Prostate gland (tissue), 2 donors: Measurements from ENCODE around the gene C16orf90. TPM values are rescaled to one million over a fixed set of nuclear protein-coding genes. Genes with fewer than 3 reads are reported as not detected.

ENCODE experiments used
- DNase-seq: peaks from one replicate; pipeline ENCODE4 v3.0.0-alpha.2; 2019; ENCODE audit warnings: low spot score
- H3K27ac ChIP-seq, 2 donors: fragments of 200-600 bp; sonication (generic); 2 replicates each; pipeline ENCODE4 v1.5.1; 2017 to 2019
- H3K27me3 ChIP-seq: fragments of 200-600 bp; sonication (generic); replicated peaks from 2 replicates; pipeline ENCODE4 v1.5.1; 2019; ENCODE audit not compliant: insufficient read depth
- H3K36me3 ChIP-seq, 2 donors: fragments of 200-600 bp; sonication (generic); 1 replicate in 1 of 2; 2 replicates in 1 of 2; pipeline versions ENCODE4 v1.5.1 to v1.8.1; 2017 to 2019
- H3K4me1 ChIP-seq: fragments of 200-600 bp; sonication (generic); replicated peaks from 2 replicates; pipeline ENCODE4 v1.5.1; 2019
- H3K4me3 ChIP-seq, 2 donors: fragments of 200-600 bp; sonication (generic); 2 replicates each; pipeline ENCODE4 v1.5.1; 2017 to 2019
- H3K9me3 ChIP-seq: fragments of 200-600 bp; sonication (generic); 2 replicates; pipeline ENCODE4 v1.5.1; 2017
- POLR2A ChIP-seq: fragments of 450-650 bp; IDR thresholded peaks from one replicate; pipeline ENCODE4 v1.6.1; 2016; ENCODE audit warnings: antibody characterized with exemption, mild to moderate bottlenecking
- POLR2AphosphoS5 ChIP-seq: sonication (generic); formaldehyde crosslinking; IDR thresholded peaks from one replicate; pipeline ENCODE4 v1.6.1; 2017; ENCODE audit warnings: antibody characterized with exemption
- WGBS: methylation state at CpG from one replicate; pipeline ENCODE4 v1.1.5; 2018; 5-methylcytosine and 5-hydroxymethylcytosine counted together
- intact Hi-C: fragments of 100-400 bp; cut with DNase I; formaldehyde crosslinking; loops from one replicate; pipeline ENCODE4 v1.14.2; 2022
- total RNA-seq, 2 donors: library from RNA; depleted of rRNA; stranded (reverse); fragments of >200 nt; gene quantifications; one replicate each; pipeline ENCODE4 v1.1.0, GENCODE V29; 2016
- TF ChIP-seq, protein P1 (sequence below), 4 experiments: fragments of 200-600 bp in 2 of 4; fragments of 450-650 bp in 2 of 4; sonication (generic) in 2 of 4; IDR thresholded peaks; 1 replicate in 3 of 4; 2 replicates in 1 of 4; pipeline ENCODE4 v1.5.1; 2016 to 2019; ENCODE audit warnings: antibody characterized with exemption in 4 of 4, mild to moderate bottlenecking in 2 of 4, moderate library complexity in 2 of 4

The C16orf90 gene
- total RNA-seq, 2 donors from 2014 or later, result 1.1 TPM; not detected in 1

DNA sequence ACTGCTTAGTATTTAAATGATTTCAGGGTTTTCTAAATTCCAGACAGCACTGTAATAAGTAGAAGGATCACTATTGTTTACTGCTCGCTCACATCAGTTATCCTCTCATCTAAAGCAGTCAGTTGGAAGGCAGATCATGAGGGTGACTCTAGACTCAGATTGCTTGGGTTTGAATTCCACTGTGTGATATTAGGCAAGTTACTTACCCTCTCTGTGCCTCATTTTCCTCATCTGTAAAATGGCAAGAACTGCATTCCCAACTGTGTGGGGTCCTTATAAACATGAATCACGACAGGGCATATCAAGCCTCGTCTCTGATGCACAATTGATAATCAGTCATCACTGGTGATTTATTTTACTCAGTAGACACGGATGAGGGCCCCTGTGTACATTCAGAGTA, 20.6 kb upstream of the C16orf90 start:
- no peak overlapping the region for H3K27ac ChIP-seq
- TF ChIP-seq, protein P1, sequence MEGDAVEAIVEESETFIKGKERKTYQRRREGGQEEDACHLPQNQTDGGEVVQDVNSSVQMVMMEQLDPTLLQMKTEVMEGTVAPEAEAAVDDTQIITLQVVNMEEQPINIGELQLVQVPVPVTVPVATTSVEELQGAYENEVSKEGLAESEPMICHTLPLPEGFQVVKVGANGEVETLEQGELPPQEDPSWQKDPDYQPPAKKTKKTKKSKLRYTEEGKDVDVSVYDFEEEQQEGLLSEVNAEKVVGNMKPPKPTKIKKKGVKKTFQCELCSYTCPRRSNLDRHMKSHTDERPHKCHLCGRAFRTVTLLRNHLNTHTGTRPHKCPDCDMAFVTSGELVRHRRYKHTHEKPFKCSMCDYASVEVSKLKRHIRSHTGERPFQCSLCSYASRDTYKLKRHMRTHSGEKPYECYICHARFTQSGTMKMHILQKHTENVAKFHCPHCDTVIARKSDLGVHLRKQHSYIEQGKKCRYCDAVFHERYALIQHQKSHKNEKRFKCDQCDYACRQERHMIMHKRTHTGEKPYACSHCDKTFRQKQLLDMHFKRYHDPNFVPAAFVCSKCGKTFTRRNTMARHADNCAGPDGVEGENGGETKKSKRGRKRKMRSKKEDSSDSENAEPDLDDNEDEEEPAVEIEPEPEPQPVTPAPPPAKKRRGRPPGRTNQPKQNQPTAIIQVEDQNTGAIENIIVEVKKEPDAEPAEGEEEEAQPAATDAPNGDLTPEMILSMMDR (IDR thresholded peaks at IDR 0.05), result no peak
- TF ChIP-seq POLR2AphosphoS5, result no peak
- H3K27me3 ChIP-seq, result no peaks in the 10 kb centered on the region
- no peaks in the 10 kb centered on the region for H3K9me3 ChIP-seq
- peaks cover 0 to 5% of the 10 kb centered on the region in 2 donors for H3K36me3 ChIP-seq
- H3K4me3 ChIP-seq, result no peak overlapping the region
- no peak for DNase-seq
- H3K4me1 ChIP-seq, result no peaks in the 10 kb centered on the region
- 94% methylated on average over 4 of the region's 4 CpGs for WGBS
- intact Hi-C loops, result no loop called here

DNA sequence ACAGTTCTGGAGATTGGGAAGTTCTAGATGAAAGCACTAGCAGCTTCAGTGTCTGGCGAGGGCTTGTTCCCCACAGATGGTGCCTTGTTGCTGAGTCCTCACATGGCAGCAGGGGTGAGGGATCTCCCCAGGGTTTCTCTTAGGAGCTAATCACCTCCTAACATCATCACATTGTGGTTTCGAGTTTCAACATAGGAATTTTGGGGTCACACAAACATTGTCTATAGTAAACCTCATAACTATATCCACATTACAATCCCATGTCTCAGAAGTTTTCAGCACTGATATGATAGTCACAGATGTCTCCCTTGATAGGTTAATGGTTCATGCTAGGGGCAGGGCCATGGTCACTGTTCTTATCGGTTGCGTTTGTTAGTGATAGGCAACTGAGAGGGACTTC, 19.3 kb upstream of the C16orf90 start:
- Histone ChIP-seq H3K9me3 (no peaks in the 10 kb centered on the region), H3K4me1 (no peaks in the 10 kb centered on the region), H3K4me3 (no peak overlapping the region), H3K27me3 (no peaks in the 10 kb centered on the region), H3K36me3 (peaks cover 0 to 5% of the 10 kb centered on the region in 2 donors), H3K27ac (no peak overlapping the region)
- intact Hi-C loops, result no loop called here
- TF ChIP-seq POLR2A (no peak), POLR2AphosphoS5 (no peak)
- TF ChIP-seq, protein P1 (IDR thresholded peaks at IDR 0.05), result no peak
- WGBS, result 90% methylated on average over 4 of the region's 4 CpGs
- no peak for DNase-seq

DNA sequence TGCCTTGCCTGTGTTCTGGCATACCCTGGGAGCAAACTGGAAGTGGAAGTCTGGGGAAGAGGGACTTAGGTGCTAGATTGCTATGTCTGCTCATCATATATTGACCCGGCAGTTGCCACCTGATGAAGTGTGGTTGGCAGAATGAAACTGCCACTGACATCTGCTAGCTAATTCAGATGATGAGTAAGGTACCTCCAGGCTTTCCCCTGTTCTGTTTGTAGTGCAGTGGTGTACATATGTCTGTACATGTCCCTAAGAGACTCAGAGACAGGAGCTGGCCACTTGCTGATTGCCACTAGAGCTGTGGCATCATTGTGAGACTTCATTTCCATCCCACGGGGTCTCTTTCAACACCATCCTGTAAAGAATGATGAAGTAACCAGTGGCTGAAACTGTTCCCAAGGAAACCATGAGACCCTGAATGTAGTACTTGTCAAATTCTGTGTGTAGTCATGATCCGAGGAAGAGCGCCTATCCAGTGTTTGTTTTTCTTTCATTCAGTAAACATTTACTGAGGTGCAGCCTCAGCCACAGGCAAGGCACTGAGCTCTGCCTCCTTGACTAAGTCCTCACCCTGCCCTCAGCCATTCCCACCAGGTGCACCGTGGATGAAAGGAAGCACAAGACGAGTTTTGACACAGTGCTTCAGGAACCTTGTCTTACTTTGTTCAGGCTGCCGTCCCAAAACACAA, 18.7 kb upstream of the C16orf90 start:
- no peak overlapping the region for H3K4me3 ChIP-seq
- intact Hi-C loops, result no loop called here
- no peak for TF ChIP-seq POLR2A
- TF ChIP-seq POLR2AphosphoS5, result no peak
- TF ChIP-seq, protein P1 (IDR thresholded peaks at IDR 0.05), result no peak
- no peaks in the 10 kb centered on the region for H3K27me3 ChIP-seq
- DNase-seq, result no peak
- H3K36me3 ChIP-seq, result peaks cover 0 to 8% of the 10 kb centered on the region in 2 donors
- WGBS, result 72% methylated on average over 7 of the region's 7 CpGs
- H3K27ac ChIP-seq, result no peak overlapping the region
- no peaks in the 10 kb centered on the region for H3K4me1 ChIP-seq
- no peaks in the 10 kb centered on the region for H3K9me3 ChIP-seq

DNA sequence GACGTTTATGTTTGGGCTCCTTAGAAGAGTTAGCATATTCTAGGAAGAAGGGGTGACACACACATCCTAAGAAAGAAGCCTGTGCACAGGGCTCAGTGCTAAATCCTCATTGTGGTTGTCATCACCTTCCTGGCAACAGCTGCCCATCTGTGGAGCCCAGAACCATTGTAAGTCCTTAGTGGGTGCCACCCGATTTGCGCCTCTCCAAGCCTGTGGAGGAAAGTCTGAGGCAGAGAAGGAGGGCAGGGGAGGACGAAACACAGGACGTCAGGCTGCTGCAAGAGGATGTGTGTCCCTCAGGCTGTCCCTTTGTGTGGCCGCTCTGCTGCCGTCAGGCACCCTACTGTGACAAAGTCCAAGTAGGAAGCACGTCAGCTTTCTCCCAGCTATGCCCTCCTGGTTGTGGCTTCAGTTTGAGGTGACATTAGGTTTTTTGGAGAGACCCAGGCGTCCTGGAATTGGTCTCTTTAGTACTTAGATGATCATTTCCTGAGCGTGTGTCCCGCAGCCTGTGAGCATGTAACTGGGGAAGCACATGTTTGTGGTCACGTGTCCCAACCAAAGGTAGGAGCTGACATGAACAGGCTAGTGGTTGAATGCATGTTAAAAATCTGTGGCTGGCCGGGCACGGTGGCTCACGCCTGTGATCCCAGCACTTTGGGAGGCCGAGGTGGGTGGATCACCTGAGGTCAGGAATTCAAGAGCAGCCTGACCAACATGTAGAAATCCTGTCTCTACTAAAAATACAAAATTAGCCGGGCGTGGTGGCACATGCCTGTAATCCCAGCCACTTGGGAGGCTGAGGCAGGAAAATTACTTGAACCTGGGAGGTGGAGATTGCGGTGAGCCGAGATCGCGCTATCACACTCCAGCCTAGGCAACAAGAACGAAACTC, 16.2 kb upstream of the C16orf90 start:
- H3K27me3 ChIP-seq, result no peaks in the 10 kb centered on the region
- no peak for TF ChIP-seq POLR2A
- TF ChIP-seq POLR2AphosphoS5, result no peak
- TF ChIP-seq, protein P1 (IDR thresholded peaks at IDR 0.05), result no peak
- no peak for DNase-seq
- no peak overlapping the region for H3K4me3 ChIP-seq
- no peaks in the 10 kb centered on the region for H3K9me3 ChIP-seq
- intact Hi-C loops, result no loop called here
- peaks cover 6 to 15% of the 10 kb centered on the region in 2 donors for H3K36me3 ChIP-seq
- H3K4me1 ChIP-seq, result no peaks in the 10 kb centered on the region
- WGBS, result 94% methylated on average over 23 of the region's 23 CpGs
- H3K27ac ChIP-seq, result no peak overlapping the region
